Activated naive CD8-positive, alpha-beta T cell treated with anti-CD3 and anti-CD28 coated beads, Interleukin-2, amount 50 U/mL, for 24 hours (primary cell): Measurements from ENCODE around the gene JMJD6.
"Not testable (repeated sequence)": the region's sequence is repeated elsewhere in the genome, so short reads cannot be mapped to it uniquely, and the experiment has no call there.

ENCODE experiments used
- ATAC-seq: fragments of 150-1000 bp; cut with Tn5 transposase; one replicate; pipeline ENCODE4 v1.10.0; 2021
- DNase-seq: peaks from one replicate; pipeline ENCODE4 v3.0.0; 2021
- H3K27ac Mint-ChIP-seq: one replicate; pipeline ENCODE4 v1.8.0; 2021; ENCODE audit warnings: mild to moderate bottlenecking, mixed read lengths
- H3K27me3 Mint-ChIP-seq: one replicate; pipeline ENCODE4 v1.8.0; 2021; ENCODE audit warnings: mixed read lengths
- H3K36me3 Mint-ChIP-seq: one replicate; pipeline ENCODE4 v1.8.0; 2021; ENCODE audit warnings: low read depth, mixed read lengths
- H3K4me1 Mint-ChIP-seq: one replicate; pipeline ENCODE4 v1.8.0; 2021; ENCODE audit warnings: mixed read lengths
- H3K4me3 Mint-ChIP-seq: one replicate; pipeline ENCODE4 v1.8.0; 2021; ENCODE audit warnings: mild to moderate bottlenecking, moderate library complexity, mixed read lengths
- H3K9me3 Mint-ChIP-seq: one replicate; pipeline ENCODE4 v1.8.0; 2021; ENCODE audit warnings: mixed read lengths

Gene JMJD6

GRCh38 chr17:76731800-76732733 lies 5.7 kb upstream of the JMJD6 start:
- H3K4me3 Mint-ChIP-seq: peak overlapping the region; percentile 98
- not testable (repeated sequence) for H3K9me3 Mint-ChIP-seq, ATAC-seq, DNase-seq, H3K27me3 Mint-ChIP-seq
- peaks cover 70% of the 10 kb centered on the region for H3K36me3 Mint-ChIP-seq
- H3K4me1 Mint-ChIP-seq: peaks cover 65% of the 10 kb centered on the region
- H3K27ac Mint-ChIP-seq: peak overlapping the region; percentile 98

DNA sequence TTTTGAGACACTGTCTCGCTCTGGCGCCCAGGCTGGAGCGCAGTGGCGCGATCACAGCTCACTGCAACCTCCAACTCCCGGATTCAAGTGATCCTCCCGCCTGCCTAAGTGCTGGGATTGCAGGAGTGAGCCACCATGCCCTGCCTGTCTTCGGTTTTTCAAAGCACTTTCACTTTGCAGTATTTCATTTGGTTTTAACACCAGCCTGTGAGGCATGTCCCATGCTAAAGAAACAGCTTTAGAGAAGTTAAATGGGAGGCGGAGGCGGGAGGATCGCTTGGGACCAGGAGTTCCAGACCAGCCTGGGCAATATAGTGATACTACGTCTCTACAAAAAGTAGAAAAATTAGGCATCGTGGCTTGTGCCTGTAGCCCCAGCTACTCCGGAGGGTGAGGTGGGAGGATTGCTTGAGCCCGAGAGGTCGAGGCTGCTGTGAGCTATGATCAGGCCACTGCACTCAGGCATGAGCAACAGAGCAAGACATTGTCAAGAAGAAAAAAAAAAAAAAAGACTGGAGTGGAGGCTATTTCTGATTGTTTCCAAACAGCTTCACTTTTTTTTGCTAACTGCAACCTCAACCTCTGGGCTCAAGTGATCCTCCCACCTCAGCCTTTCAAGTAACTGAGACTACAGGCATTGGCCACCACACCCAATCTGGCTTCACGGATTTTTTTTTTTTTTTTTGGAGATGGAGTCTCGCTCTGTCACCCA lies 1.5 kb upstream of the JMJD6 start:
- peaks cover 70% of the 10 kb centered on the region for H3K4me1 Mint-ChIP-seq
- no peaks in the 10 kb centered on the region for H3K9me3 Mint-ChIP-seq

DNA sequence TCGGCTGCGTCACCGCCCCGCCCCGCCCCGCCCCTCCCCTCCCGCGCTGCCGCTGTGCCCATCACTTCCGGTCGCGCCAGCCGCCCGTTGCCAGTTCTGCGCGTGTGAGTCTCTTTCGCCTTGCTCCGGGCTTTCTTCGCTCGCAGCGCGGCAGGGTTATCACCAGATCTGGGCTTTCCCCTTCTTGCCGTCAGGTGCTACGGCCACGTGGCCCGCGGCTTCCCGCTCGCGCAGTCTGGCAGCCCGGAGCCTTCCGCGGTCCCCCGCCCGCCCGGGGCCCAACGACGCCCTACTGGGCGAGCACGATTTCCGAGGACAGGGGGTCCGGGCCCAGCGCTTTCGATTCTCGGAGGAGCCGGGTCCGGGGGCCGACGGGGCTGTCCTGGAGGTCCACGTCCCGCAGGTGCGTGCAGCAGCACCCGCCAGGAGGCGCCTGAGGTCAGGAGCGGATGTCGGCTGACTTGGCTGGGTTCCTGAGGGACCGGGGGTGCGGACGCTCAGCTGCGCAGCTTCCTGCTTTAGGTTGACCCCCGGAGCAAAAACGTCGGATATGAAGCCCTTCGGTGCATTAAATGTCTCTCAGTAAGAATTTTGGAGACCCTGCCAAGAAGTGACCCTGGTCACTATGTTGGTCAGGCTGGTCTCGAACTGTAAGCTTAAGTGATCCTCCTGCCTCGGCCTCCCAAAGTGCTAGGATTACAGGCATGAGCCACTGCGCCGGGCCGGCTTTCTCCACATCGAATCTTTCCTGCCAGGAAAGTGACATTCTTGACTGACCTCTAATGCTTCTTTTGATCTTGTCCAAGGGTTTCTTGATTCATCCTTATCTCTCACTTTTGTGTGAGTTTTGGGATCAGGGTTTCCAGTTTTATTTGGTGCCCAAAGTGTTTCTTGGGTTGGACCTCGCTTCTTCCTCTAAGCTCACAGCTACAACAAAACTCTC lies 641 bp upstream of the JMJD6 start, which contains the start of gene METTL23:
Gene METTL23, plus strand, starts transcription at position 64 of the 943 bp plus-strand sequence. CDS start 2,872 bp downstream, outside the sequence.
- H3K9me3 Mint-ChIP-seq: no peaks in the 10 kb centered on the region
- ATAC-seq: peak; percentile 47
- peak; percentile 86 for DNase-seq
- H3K4me1 Mint-ChIP-seq: peaks cover 65% of the 10 kb centered on the region
- no peaks in the 10 kb centered on the region for H3K27me3 Mint-ChIP-seq
- peak within 1 kb of the TSS; percentile 92 for H3K27ac Mint-ChIP-seq
- H3K36me3 Mint-ChIP-seq: peaks cover 68% of the 10 kb centered on the region
- H3K4me3 Mint-ChIP-seq: peak within 1 kb of the TSS; percentile 96

More for the DNA sequence above, 1.5 kb upstream of the JMJD6 start:
- Mint-ChIP-seq H3K27me3 (no peaks in the 10 kb centered on the region), H3K27ac (peak overlapping the region; percentile 92), H3K36me3 (peaks cover 65% of the 10 kb centered on the region), H3K4me3 (peak overlapping the region; percentile 96)
- no peak for DNase-seq
- ATAC-seq: no peak

GRCh38 chr17:76725580-76726230 lies 701 bp downstream of the JMJD6 start:
- peaks cover 71% of the 10 kb centered on the region for H3K36me3 Mint-ChIP-seq
- peak overlapping the region; percentile 96 for H3K4me3 Mint-ChIP-seq
- H3K9me3 Mint-ChIP-seq: no peaks in the 10 kb centered on the region
- H3K27me3 Mint-ChIP-seq: no peaks in the 10 kb centered on the region
- peak; percentile 41 for ATAC-seq
- DNase-seq: peak; percentile 84
- H3K4me1 Mint-ChIP-seq: peaks cover 68% of the 10 kb centered on the region
- peak overlapping the region; percentile 92 for H3K27ac Mint-ChIP-seq

- H3K27me3 Mint-ChIP-seq: no peaks in the 10 kb centered on the region
- H3K4me1 Mint-ChIP-seq: peaks cover 57% of the 10 kb centered on the region
- no peaks in the 10 kb centered on the region for H3K9me3 Mint-ChIP-seq
- H3K4me3 Mint-ChIP-seq: peak overlapping the region; percentile 96
- ATAC-seq (no peak), DNase-seq (no peak)
- H3K27ac Mint-ChIP-seq: no peak overlapping the region
- peaks cover 74% of the 10 kb centered on the region for H3K36me3 Mint-ChIP-seq
Measured at GRCh38 chr17:76723812-76724211, 2.6 kb downstream of the JMJD6 start.

- not testable (repeated sequence) for DNase-seq, H3K27ac Mint-ChIP-seq, H3K27me3 Mint-ChIP-seq, ATAC-seq, H3K9me3 Mint-ChIP-seq, H3K4me3 Mint-ChIP-seq
- peaks cover 55% of the 10 kb centered on the region for H3K4me1 Mint-ChIP-seq
- peaks cover 81% of the 10 kb centered on the region for H3K36me3 Mint-ChIP-seq
Measured at GRCh38 chr17:76722977-76723376, 3.4 kb downstream of the JMJD6 start.

DNA sequence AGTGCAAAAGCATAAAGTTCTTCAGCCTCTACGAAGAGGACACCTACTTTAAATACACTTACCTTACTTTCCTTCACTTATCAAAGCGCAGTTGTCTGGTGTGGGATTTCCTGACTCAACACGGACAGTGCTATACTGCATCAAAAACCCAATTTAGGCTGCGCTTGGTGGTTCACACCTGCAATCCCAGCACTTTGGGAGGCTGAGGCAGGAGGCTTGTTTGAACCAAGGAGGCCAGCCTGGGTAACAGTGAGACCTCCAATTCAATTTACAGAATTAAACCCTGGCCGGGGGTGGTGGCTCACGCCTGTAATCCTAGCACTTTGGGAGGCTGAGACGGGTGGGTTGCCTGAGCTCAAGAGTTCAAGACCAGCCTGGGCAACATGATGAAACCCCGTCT lies 4.1 kb downstream of the JMJD6 start:
- H3K36me3 Mint-ChIP-seq: peaks cover 76% of the 10 kb centered on the region
- DNase-seq (no peak), ATAC-seq (no peak)
- no peaks in the 10 kb centered on the region for H3K27me3 Mint-ChIP-seq
- no peak overlapping the region for H3K4me3 Mint-ChIP-seq
- H3K27ac Mint-ChIP-seq: peak overlapping the region; percentile 69
- peaks cover 52% of the 10 kb centered on the region for H3K4me1 Mint-ChIP-seq
- H3K9me3 Mint-ChIP-seq: no peaks in the 10 kb centered on the region

DNA sequence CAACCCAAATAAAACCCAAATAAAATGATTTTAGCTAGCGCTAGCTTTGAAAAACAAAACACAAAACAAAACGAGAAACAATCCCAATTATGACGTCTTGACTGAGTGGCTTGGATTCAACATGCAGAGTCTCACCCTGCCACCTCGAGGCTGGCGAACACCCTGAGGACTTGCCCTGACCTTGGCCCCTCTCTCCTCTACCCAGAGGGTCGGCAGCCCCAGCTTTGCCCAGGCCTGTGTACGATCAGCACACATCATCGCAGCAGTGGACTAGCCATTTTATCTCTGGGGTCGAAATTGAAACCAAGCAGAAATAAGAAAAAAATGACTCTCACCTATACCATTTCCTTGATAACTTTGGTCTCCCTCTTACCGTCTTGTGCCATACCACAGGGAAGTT lies 4.9 kb downstream of the JMJD6 start:
- Mint-ChIP-seq H3K9me3 (no peaks in the 10 kb centered on the region), H3K27me3 (no peaks in the 10 kb centered on the region), H3K36me3 (peaks cover 78% of the 10 kb centered on the region), H3K4me1 (peaks cover 61% of the 10 kb centered on the region), H3K27ac (no peak overlapping the region), H3K4me3 (no peak overlapping the region)
- DNase-seq (no peak), ATAC-seq (no peak)

DNA sequence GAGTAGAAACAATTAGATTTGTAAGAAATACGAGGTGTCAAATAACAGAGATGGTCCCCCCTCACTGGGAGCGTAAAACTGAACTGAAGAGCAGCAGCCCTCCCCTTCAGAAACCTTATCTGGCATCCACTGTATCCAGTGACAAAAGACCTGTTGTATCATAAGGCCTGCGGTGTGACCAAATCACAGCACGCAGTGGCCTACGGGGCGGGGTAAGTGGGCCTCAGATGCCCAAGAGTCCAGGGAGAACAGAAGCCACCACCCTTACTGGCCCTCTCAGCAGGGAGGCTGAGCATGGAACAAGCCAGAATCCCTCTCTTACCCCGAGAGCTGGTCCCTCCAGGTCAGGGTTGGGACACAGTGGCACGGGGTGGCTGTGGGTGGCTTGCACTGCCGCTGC lies 5.5 kb downstream of the JMJD6 start:
- ATAC-seq (no peak), DNase-seq (no peak)
- peaks cover 81% of the 10 kb centered on the region for H3K36me3 Mint-ChIP-seq
- H3K4me1 Mint-ChIP-seq: peaks cover 66% of the 10 kb centered on the region
- H3K4me3 Mint-ChIP-seq: no peak overlapping the region
- H3K27me3 Mint-ChIP-seq: no peaks in the 10 kb centered on the region
- no peak overlapping the region for H3K27ac Mint-ChIP-seq
- no peaks in the 10 kb centered on the region for H3K9me3 Mint-ChIP-seq

GRCh38 chr17:76720211-76720610 lies 6.2 kb downstream of the JMJD6 start:
- Mint-ChIP-seq H3K4me3 (no peak overlapping the region), H3K27me3 (no peaks in the 10 kb centered on the region), H3K9me3 (no peaks in the 10 kb centered on the region), H3K36me3 (peaks cover 81% of the 10 kb centered on the region), H3K4me1 (peaks cover 67% of the 10 kb centered on the region), H3K27ac (no peak overlapping the region)
- DNase-seq (no peak), ATAC-seq (no peak)

- Mint-ChIP-seq H3K27ac (no peak overlapping the region), H3K4me3 (no peak overlapping the region), H3K36me3 (peaks cover 72% of the 10 kb centered on the region), H3K9me3 (no peaks in the 10 kb centered on the region), H3K4me1 (peaks cover 68% of the 10 kb centered on the region), H3K27me3 (no peaks in the 10 kb centered on the region)
- DNase-seq: no peak
- ATAC-seq: no peak
Measured at GRCh38 chr17:76718516-76718915, 7.9 kb downstream of the JMJD6 start.

- DNase-seq (no peak), ATAC-seq (no peak)
- H3K36me3 Mint-ChIP-seq: peaks cover 62% of the 10 kb centered on the region
- no peaks in the 10 kb centered on the region for H3K9me3 Mint-ChIP-seq
- H3K27me3 Mint-ChIP-seq: no peaks in the 10 kb centered on the region
- H3K4me3 Mint-ChIP-seq: peak overlapping the region; percentile 58
- H3K4me1 Mint-ChIP-seq: peaks cover 62% of the 10 kb centered on the region
- H3K27ac Mint-ChIP-seq: peak overlapping the region; percentile 90
Measured at GRCh38 chr17:76716839-76717215, 9.6 kb downstream of the JMJD6 start.

GRCh38 chr17:76716146-76716838 lies 10.1 kb downstream of the JMJD6 start:
- Mint-ChIP-seq H3K36me3 (peaks cover 57% of the 10 kb centered on the region), H3K4me1 (peaks cover 59% of the 10 kb centered on the region), H3K4me3 (peak overlapping the region; percentile 58), H3K27ac (peak overlapping the region; percentile 90), H3K9me3 (no peaks in the 10 kb centered on the region), H3K27me3 (no peaks in the 10 kb centered on the region)
- peak; percentile 66 for DNase-seq
- peak; percentile 94 for ATAC-seq
